H1 (cell line): ENCODE results near the gene HOXB5. TPM values are rescaled to one million over a fixed set of nuclear protein-coding genes. Genes with fewer than 3 reads are reported as not detected.

Experiments
- CTCF ChIA-PET: fragments of 300-600 bp; sonication (Branson Sonifier 250); formaldehyde crosslinking; loops from one replicate; lab custom pipeline; 2021; ENCODE audit not compliant: partially characterized antibody; lab: Charles Lee
- POLR2A ChIA-PET: fragments of 300-600 bp; sonication (Branson Sonifier 250); formaldehyde crosslinking; loops from one replicate; lab custom pipeline; 2021; ENCODE audit warnings: inconsistent platforms; ENCODE audit not compliant: partially characterized antibody; lab: Charles Lee
- DNase-seq, 2 experiments: peaks; one replicate each; pipeline versions ENCODE4 v3.0.0 to v3.0.0-alpha.2; 2010 to 2022; ENCODE audit warnings: low spot score in 2 of 2, low read depth in 1 of 2, mixed read lengths in 1 of 2
- FAIRE-seq: peaks from 2 replicates; lab custom pipeline; 2011; peaks lifted over from hg19 to GRCh38; lab: Jason Lieb, UNC
- H2AFZ ChIP-seq: 2 replicates; pipeline ENCODE4 v1.8.1; 2012; ENCODE audit warnings: low read length, inconsistent platforms
- H2AK5ac ChIP-seq: 2 replicates; pipeline ENCODE4 v1.6.1; 2013; ENCODE audit warnings: low read depth, low read length
- H2BK120ac ChIP-seq: replicated peaks from 2 replicates; pipeline ENCODE3; 2013; ENCODE audit warnings: low read depth, low read length, inconsistent platforms
- H2BK12ac ChIP-seq: 2 replicates; pipeline ENCODE4 v1.6.1; 2013; ENCODE audit warnings: low read depth, low read length
- H2BK15ac ChIP-seq: 2 replicates; pipeline ENCODE4 v1.6.1; 2013; ENCODE audit warnings: low read length
- H2BK20ac ChIP-seq: 2 replicates; pipeline ENCODE4 v1.6.1; 2013; ENCODE audit warnings: low read length
- H2BK5ac ChIP-seq: 2 replicates; pipeline ENCODE4 v1.6.1; 2013; ENCODE audit warnings: low read depth, low read length
- H3K14ac ChIP-seq: 2 replicates; pipeline ENCODE4 v1.6.1; 2013; ENCODE audit warnings: inconsistent platforms; ENCODE audit not compliant: insufficient read length
- H3K18ac ChIP-seq: 2 replicates; pipeline ENCODE4 v1.6.1; 2013; ENCODE audit warnings: low read length; ENCODE audit errors: extremely low read depth
- H3K23ac ChIP-seq: 2 replicates; pipeline ENCODE4 v1.6.1; 2013; ENCODE audit warnings: inconsistent platforms; ENCODE audit not compliant: insufficient read length
- H3K23me2 ChIP-seq: 2 replicates; pipeline ENCODE4 v1.6.1; 2013; ENCODE audit warnings: low read depth, low read length
- H3K27ac ChIP-seq: 2 replicates; pipeline ENCODE4 v1.6.1; 2011; ENCODE audit warnings: low read depth, low read length, inconsistent platforms
- H3K27me3 ChIP-seq, 4 experiments: replicated peaks in 1 of 4; 1 replicate in 1 of 4; 2 replicates in 3 of 4; pipeline versions ENCODE4 v1.6.1 to v1.8.1; 2011 to 2013; ENCODE audit warnings: low read length in 3 of 4, mild to moderate bottlenecking in 3 of 4, inconsistent platforms in 2 of 4, mixed read lengths in 2 of 4, moderate library complexity in 1 of 4; ENCODE audit not compliant: control insufficient read depth in 3 of 4, insufficient read depth in 3 of 4; ENCODE audit errors: extremely low read depth in 1 of 4
- H3K36me3 ChIP-seq, 4 experiments: 2 replicates each; pipeline versions ENCODE4 v1.6.1 to v1.8.1; 2011 to 2013; ENCODE audit warnings: mild to moderate bottlenecking in 4 of 4, low read length in 3 of 4, moderate library complexity in 2 of 4, control low read depth in 1 of 4, inconsistent platforms in 1 of 4; ENCODE audit not compliant: insufficient read depth in 4 of 4, control insufficient read depth in 2 of 4
- H3K4ac ChIP-seq: replicated peaks from 2 replicates; pipeline ENCODE3; 2013; ENCODE audit warnings: low read length, low read depth, mixed read lengths, inconsistent platforms; ENCODE audit not compliant: insufficient read length
- H3K4me1 ChIP-seq, 4 experiments: replicated peaks in 1 of 4; 1 replicate in 1 of 4; 2 replicates in 3 of 4; pipeline versions ENCODE4 v1.6.1 to v1.8.1; 2011 to 2013; ENCODE audit warnings: low read length in 3 of 4, inconsistent platforms in 2 of 4, mixed read lengths in 1 of 4; ENCODE audit not compliant: insufficient read depth in 4 of 4, control insufficient read depth in 3 of 4
- H3K4me2 ChIP-seq, 2 experiments: 2 replicates each; pipeline versions ENCODE4 v1.6.1 to v1.8.1; 2011 to 2013; ENCODE audit warnings: low read depth in 2 of 2, low read length in 2 of 2, control low read depth in 1 of 2, inconsistent platforms in 1 of 2, mild to moderate bottlenecking in 1 of 2; ENCODE audit not compliant: insufficient read depth in 1 of 2
- H3K4me3 ChIP-seq, 4 experiments: fragments of 200-600, 300-600 bp in 1 of 4; sonication (generic), shearing (Covaris generic), sonication (Bioruptor Twin) in 1 of 4; 2 replicates each; pipeline versions ENCODE4 v1.5.1 to v1.8.1; 2011 to 2016; ENCODE audit warnings: low read length in 4 of 4, low read depth in 3 of 4, control low read depth in 2 of 4, inconsistent platforms in 2 of 4, mild to moderate bottlenecking in 2 of 4, mixed read lengths in 1 of 4, moderate library complexity in 1 of 4; ENCODE audit not compliant: insufficient read depth in 2 of 4; ENCODE audit errors: extremely low read depth in 1 of 4
- H3K56ac ChIP-seq: replicated peaks from 2 replicates; pipeline ENCODE3; 2013; ENCODE audit warnings: low read depth, mild to moderate bottlenecking, mixed read lengths, low read length, inconsistent platforms; ENCODE audit not compliant: insufficient read length
- H3K79me1 ChIP-seq: 2 replicates; pipeline ENCODE4 v1.6.1; 2013; ENCODE audit warnings: low read depth, low read length, control low read depth
- H3K79me2 ChIP-seq, 2 experiments: 2 replicates each; pipeline versions ENCODE4 v1.6.1 to v1.8.1; 2012 to 2013; ENCODE audit warnings: low read length in 2 of 2, mild to moderate bottlenecking in 2 of 2, inconsistent platforms in 1 of 2; ENCODE audit not compliant: insufficient read depth in 2 of 2, control insufficient read depth in 1 of 2
- H3K9ac ChIP-seq, 4 experiments: replicated peaks in 1 of 4; 1 replicate in 1 of 4; 2 replicates in 3 of 4; pipeline versions ENCODE4 v1.6.1 to v1.8.1; 2011 to 2013; ENCODE audit warnings: low read depth in 3 of 4, low read length in 3 of 4, control low read depth in 2 of 4, mild to moderate bottlenecking in 2 of 4, moderate library complexity in 2 of 4, inconsistent platforms in 1 of 4; ENCODE audit errors: extremely low read depth in 1 of 4
- H3K9me3 ChIP-seq, 2 experiments: 2 replicates each; pipeline versions ENCODE4 v1.6.1 to v1.8.1; 2012 to 2013; ENCODE audit warnings: mild to moderate bottlenecking in 2 of 2, moderate library complexity in 2 of 2, control low read depth in 1 of 2, inconsistent platforms in 1 of 2, low read depth in 1 of 2, low read length in 1 of 2, mixed read lengths in 1 of 2; ENCODE audit not compliant: insufficient read depth in 2 of 2
- H4K20me1 ChIP-seq, 2 experiments: replicated peaks in 1 of 2; 2 replicates each; pipeline versions ENCODE3 to v1.8.1; 2011 to 2013; ENCODE audit warnings: inconsistent platforms in 2 of 2, low read length in 2 of 2, mild to moderate bottlenecking in 1 of 2; ENCODE audit not compliant: insufficient read depth in 2 of 2, control insufficient read depth in 1 of 2
- H4K5ac ChIP-seq: 2 replicates; pipeline ENCODE4 v1.6.1; 2013; ENCODE audit warnings: low read length, low read depth, mixed read lengths, inconsistent platforms; ENCODE audit not compliant: insufficient read length
- H4K8ac ChIP-seq: 2 replicates; pipeline ENCODE4 v1.8.0; 2013; ENCODE audit warnings: mild to moderate bottlenecking, moderate library complexity, low read length, inconsistent platforms; ENCODE audit not compliant: insufficient read depth; ENCODE audit errors: extremely low read depth
- H4K91ac ChIP-seq: replicated peaks from 2 replicates; pipeline ENCODE3; 2013; ENCODE audit warnings: low read length, mixed read lengths, inconsistent platforms; ENCODE audit not compliant: insufficient read length
- CBX8 ChIP-seq: fragments of 300-800, 300-1000 bp; sonication (generic); IDR thresholded peaks from 2 replicates; pipeline ENCODE4 v1.7.1; 2016; ENCODE audit warnings: low read depth, low read length, borderline replicate concordance
- TAF1 ChIP-seq: IDR thresholded peaks from 2 replicates; pipeline ENCODE4 v1.6.1; 2011; ENCODE audit warnings: mild to moderate bottlenecking, low read depth, low read length
- TCF12 ChIP-seq: IDR thresholded peaks from 2 replicates; pipeline ENCODE4 v1.6.1; 2011; ENCODE audit warnings: low read depth, mild to moderate bottlenecking, low read length
- WGBS, 2 experiments: shearing (Covaris generic) in 1 of 2; methylation state at CpG; one replicate each; pipeline versions ENCODE4 v1.1.6 to v1.1.7; 2013 to 2015; ENCODE audit warnings: low lambda C conversion rate in 2 of 2, mixed read lengths in 2 of 2, inconsistent platforms in 1 of 2, low coverage in 1 of 2, missing lambda C conversion rate in 1 of 2; ENCODE audit not compliant: insufficient replicate concordance in 2 of 2, insufficient coverage in 1 of 2, insufficient read length in 1 of 2; ENCODE audit errors: extremely low coverage in 1 of 2, missing lambda C conversion rate in 1 of 2; 5-methylcytosine and 5-hydroxymethylcytosine counted together
- polyA plus RNA-seq, 7 experiments: library from polyadenylated mRNA; depleted of rRNA in 3 of 7; stranded (reverse) in 5 of 7; unstranded in 2 of 7; fragments of >200 nt in 5 of 7; fragments of 200-250 nt in 2 of 7; gene quantifications; 1 replicate in 5 of 7; 2 replicates in 1 of 7; 4 replicates in 1 of 7; pipeline versions ENCODE4 v1.2.1 to v1.2.3, GENCODE V29; 2011 to 2013; ENCODE audit warnings: missing spikeins in 2 of 7, mixed read lengths in 2 of 7
- total RNA-seq: library from RNA; stranded (reverse); fragmentation: NEBNext Ultra II Directional; extraction: Animal tissue kit (Norgen Biotek cat#: 25700); gene quantifications from 2 replicates; pipeline ENCODE4 v1.2.1, GENCODE V29; 2021

Gene HOXB5
- total and polyA plus RNA-seq, 2 of the 8 experiments (the other 6 are each of a cell fraction or from before 2014, with no cell fraction given): not detected

GRCh38 chr17:48627623-48628521 is 34.3 kb upstream of the HOXB5 start:
- 32% methylated on average over 27 of the region's 27 CpGs; no CpG with 5 or more reads in 1 of the 2 experiments for WGBS, 2 experiments
- no peak overlapping the region for H3K18ac ChIP-seq
- no peak overlapping the region for H3K9ac ChIP-seq
- no peaks in the 10 kb centered on the region for H3K79me1 ChIP-seq
- no peaks in the 10 kb centered on the region for H3K9me3 ChIP-seq
- no peak overlapping the region for H3K56ac ChIP-seq
- H3K4me1 ChIP-seq: peaks cover 0 to 11% (median 5%) of the 10 kb centered on the region in 4 experiments; a peak in 5 of 7 replicates
- H2AK5ac ChIP-seq: no peak overlapping the region
- H3K4me3 ChIP-seq: no peak overlapping the region
- H2BK20ac ChIP-seq: no peak overlapping the region
- no peak overlapping the region for H4K8ac ChIP-seq
- no peak overlapping the region for H2BK5ac ChIP-seq
- no peaks in the 10 kb centered on the region for H3K79me2 ChIP-seq
- H3K27ac ChIP-seq: no peak overlapping the region
- H2AFZ ChIP-seq: no peak overlapping the region
- DNase-seq: no peak
- CTCF ChIA-PET: interaction anchor here (1.0 to 4.6 kb wide), 7 partner anchors 9 to 38 kb away, joined by 3 to 30 read pairs (median 5); partner anchors contain the start of genes HOXB3, HOXB5 and HOXB8
- H3K23ac ChIP-seq: no peak overlapping the region
- FAIRE-seq: no peak
- H4K5ac ChIP-seq: no peak overlapping the region
- peaks cover 0 to 3% (median 0%) of the 10 kb centered on the region in 4 experiments; a peak in 1 of 8 replicates for H3K36me3 ChIP-seq
- H3K14ac ChIP-seq: no peak overlapping the region
- no peak overlapping the region for H3K4me2 ChIP-seq
- no peak overlapping the region for H2BK120ac ChIP-seq
- H4K91ac ChIP-seq: no peak overlapping the region
- POLR2A ChIA-PET: no interaction called here
- peaks cover 98 to 100% (median 100%) of the 10 kb centered on the region in 4 experiments for H3K27me3 ChIP-seq
- H3K4ac ChIP-seq: no peak overlapping the region
- H2BK12ac ChIP-seq: 0 out of 2 replicates have a peak overlapping the region, but pooled peaks have one; percentile 17
- peaks cover 35 to 41% of the 10 kb centered on the region in 2 experiments for H4K20me1 ChIP-seq
- no peak overlapping the region for H2BK15ac ChIP-seq
- H3K23me2 ChIP-seq: peaks cover 2% of the 10 kb centered on the region; the same call in 1 of the 2 replicates
- TF ChIP-seq TCF12 (no peak), TAF1 (no peak), CBX8 (peak; percentile 32; the same call in 1 of the 2 replicates)
